Prostate gland (tissue), 1 donor: ENCODE measurements around the gene GRK1.

Experiments
- POLR2A ChIP-seq: fragments of 450-650 bp; IDR thresholded peaks from one replicate; pipeline ENCODE4 v1.6.1; 2016; ENCODE audit warnings: antibody characterized with exemption, mild to moderate bottlenecking
- POLR2AphosphoS5 ChIP-seq: sonication (generic); formaldehyde crosslinking; IDR thresholded peaks from one replicate; pipeline ENCODE4 v1.6.1; 2017; ENCODE audit warnings: antibody characterized with exemption

DNA sequence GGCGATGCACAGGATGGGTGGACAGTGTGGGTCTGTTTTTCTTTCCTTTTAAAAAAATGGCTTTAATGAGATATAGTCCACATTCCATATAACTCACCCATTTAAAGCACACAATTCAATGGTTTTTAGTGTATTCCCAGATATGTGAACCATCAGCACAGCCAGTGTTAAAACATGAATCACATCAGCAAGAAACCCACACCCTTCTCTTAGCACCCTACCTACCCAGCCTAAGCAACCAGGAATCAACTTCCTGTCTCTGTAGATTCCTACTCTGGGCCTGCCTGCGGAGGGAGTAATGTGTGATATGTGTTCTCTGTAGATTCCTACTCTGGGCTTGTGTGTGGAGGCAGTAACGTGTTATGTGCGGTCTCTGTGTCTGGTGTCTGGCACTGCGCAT is 103.9 kb downstream of the GRK1 start:
- TF ChIP-seq POLR2A: no peak
- no peak for TF ChIP-seq POLR2AphosphoS5
